ENCODE measurements around the gene TENM4. TPM values are rescaled to one million over a fixed set of nuclear protein-coding genes. Genes with fewer than 3 reads are reported as not detected.

Gene TENM4
- total and polyA plus RNA-seq, 2 of the 13 experiments (the other 11 are each of a cell fraction or from before 2014, with no cell fraction given), result not detected

DNA sequence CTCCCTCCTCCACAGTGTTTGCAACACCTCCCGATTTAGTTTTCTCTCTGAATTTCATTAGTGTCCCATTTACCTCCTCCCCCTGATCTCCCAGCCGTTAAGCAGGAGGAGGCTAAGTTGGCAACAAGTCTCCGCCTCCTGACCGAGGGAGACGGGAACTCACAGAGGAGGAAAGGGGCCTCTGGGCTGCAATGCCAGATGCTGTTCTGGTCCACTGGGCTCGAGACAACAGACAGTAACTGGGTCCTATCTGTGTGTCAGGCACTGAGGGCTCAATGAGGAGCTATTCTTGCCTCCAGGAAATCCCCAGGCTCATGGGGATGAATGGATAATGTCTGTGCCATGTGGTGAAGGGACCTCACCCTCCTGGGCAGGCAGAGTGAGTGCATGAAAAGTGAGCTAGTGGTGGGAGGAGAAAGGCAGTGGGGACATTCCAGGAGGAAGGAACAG, 228.1 kb downstream of the TENM4 start (continued):
- TF ChIP-seq, protein P1, sequence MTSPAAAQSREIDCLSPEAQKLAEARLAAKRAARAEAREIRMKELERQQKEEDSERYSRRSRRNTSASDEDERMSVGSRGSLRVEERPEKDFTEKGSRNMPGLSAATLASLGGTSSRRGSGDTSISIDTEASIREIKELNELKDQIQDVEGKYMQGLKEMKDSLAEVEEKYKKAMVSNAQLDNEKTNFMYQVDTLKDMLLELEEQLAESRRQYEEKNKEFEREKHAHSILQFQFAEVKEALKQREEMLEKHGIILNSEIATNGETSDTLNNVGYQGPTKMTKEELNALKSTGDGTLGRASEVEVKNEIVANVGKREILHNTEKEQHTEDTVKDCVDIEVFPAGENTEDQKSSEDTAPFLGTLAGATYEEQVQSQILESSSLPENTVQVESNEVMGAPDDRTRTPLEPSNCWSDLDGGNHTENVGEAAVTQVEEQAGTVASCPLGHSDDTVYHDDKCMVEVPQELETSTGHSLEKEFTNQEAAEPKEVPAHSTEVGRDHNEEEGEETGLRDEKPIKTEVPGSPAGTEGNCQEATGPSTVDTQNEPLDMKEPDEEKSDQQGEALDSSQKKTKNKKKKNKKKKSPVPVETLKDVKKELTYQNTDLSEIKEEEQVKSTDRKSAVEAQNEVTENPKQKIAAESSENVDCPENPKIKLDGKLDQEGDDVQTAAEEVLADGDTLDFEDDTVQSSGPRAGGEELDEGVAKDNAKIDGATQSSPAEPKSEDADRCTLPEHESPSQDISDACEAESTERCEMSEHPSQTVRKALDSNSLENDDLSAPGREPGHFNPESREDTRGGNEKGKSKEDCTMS (CRISPR knock-in tag; conservative IDR thresholded peaks at IDR 0.05), result no peak
- TF ChIP-seq ZNF713 (CRISPR knock-in tag; IDR thresholded peaks at IDR 0.05) (no peak), ZSCAN20 (CRISPR knock-in tag; IDR thresholded peaks at IDR 0.05; ENCODE audit: borderline replicate concordance) (no peak), ZNF484 (CRISPR knock-in tag; IDR thresholded peaks at IDR 0.05; ENCODE audit: borderline replicate concordance, low read depth) (no peak), MED8 (CRISPR knock-in tag; IDR thresholded peaks at IDR 0.05; ENCODE audit: insufficient replicate concordance) (no peak)

GRCh38 chr11:79209540-79210266, 231.1 kb downstream of the TENM4 start:
- in situ Hi-C loops (cut with HindIII; ENCODE audit: extremely low pct_ligation_motif_present, low pct_unique_long_range_greater_than_20kb), result no loop called here
- ATAC-seq, result no peak
- H3K27me3 ChIP-seq (ENCODE audit: control insufficient read depth in 1 of 2, insufficient read depth in 2 of 2, low read length in 2 of 2), result peaks cover 0 to 6% of the 10 kb centered on the region in 2 experiments; a peak in 3 of 5 replicates

More at GRCh38 chr11:79209540-79210266, 231.1 kb downstream of the TENM4 start:
- H3K4me3 ChIP-seq (replicated peaks in 1 of 3; ENCODE audit: insufficient read depth in 1 of 3, low read depth in 2 of 3, low read length in 3 of 3), result no peak overlapping the region
- POLR2A ChIA-PET, result no interaction called here
- H3K9ac ChIP-seq (ENCODE audit: insufficient read depth, low read depth, low read length), result no peak overlapping the region
- no peak overlapping the region for H3K4me2 ChIP-seq (ENCODE audit: low read depth, low read length)
- TF ChIP-seq, protein P2, sequence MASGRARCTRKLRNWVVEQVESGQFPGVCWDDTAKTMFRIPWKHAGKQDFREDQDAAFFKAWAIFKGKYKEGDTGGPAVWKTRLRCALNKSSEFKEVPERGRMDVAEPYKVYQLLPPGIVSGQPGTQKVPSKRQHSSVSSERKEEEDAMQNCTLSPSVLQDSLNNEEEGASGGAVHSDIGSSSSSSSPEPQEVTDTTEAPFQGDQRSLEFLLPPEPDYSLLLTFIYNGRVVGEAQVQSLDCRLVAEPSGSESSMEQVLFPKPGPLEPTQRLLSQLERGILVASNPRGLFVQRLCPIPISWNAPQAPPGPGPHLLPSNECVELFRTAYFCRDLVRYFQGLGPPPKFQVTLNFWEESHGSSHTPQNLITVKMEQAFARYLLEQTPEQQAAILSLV (CRISPR knock-in tag; IDR thresholded peaks at IDR 0.05; ENCODE audit: borderline replicate concordance), result no peak
- TF ChIP-seq EEA1 (CRISPR knock-in tag; IDR thresholded peaks at IDR 0.05; ENCODE audit: borderline replicate concordance) (no peak), RNF2 (conservative IDR thresholded peaks at IDR 0.05; ENCODE audit: low read depth) (no peak), ZNF383 (CRISPR knock-in tag; IDR thresholded peaks at IDR 0.05; ENCODE audit: borderline replicate concordance) (no peak), GABPB1 (CRISPR knock-in tag; IDR thresholded peaks at IDR 0.05) (no peak), SCMH1 (CRISPR knock-in tag; IDR thresholded peaks at IDR 0.05; ENCODE audit: borderline replicate concordance) (no peak), ZSCAN21 (CRISPR knock-in tag; IDR thresholded peaks at IDR 0.05; ENCODE audit: borderline replicate concordance) (no peak)
- H3K79me2 ChIP-seq (ENCODE audit: insufficient read depth, low read length), result no peaks in the 10 kb centered on the region
- no peak for DNase-seq (ENCODE audit: low spot score)
- H3K36me3 ChIP-seq (replicated peaks in 1 of 2; ENCODE audit: control insufficient read depth in 1 of 2, insufficient read depth in 2 of 2, low read length in 2 of 2), result no peaks in the 10 kb centered on the region
- no peak overlapping the region for H3K27ac ChIP-seq (ENCODE audit: extremely low read length, insufficient read depth, low read length)
- H3K9me3 ChIP-seq (ENCODE audit: low read length), result no peaks in the 10 kb centered on the region
- no TSS peak for BruUV-seq (replicated peaks)
- 33% methylated on average over 6 of the region's 6 CpGs for WGBS (ENCODE audit: low lambda C conversion rate)
- no peak overlapping the region for H2AFZ ChIP-seq (ENCODE audit: low read length)
- intact Hi-C loops (cut with micrococcal nuclease; ENCODE audit: unreplicated experiment), result no loop called here
- FAIRE-seq, result no peak
- CTCF ChIA-PET (ENCODE audit: low intra/inter-chr PET ratio, low total read pairs), result no interaction called here
- H4K20me1 ChIP-seq (ENCODE audit: insufficient read depth, low read length), result no peaks in the 10 kb centered on the region
- H3K4me1 ChIP-seq (ENCODE audit: insufficient read depth, low read length), result no peaks in the 10 kb centered on the region

Measured in HepG2 (cell line).